Measurements from ENCODE around the gene SAMD7. TPM values are rescaled to one million over a fixed set of nuclear protein-coding genes. Genes with fewer than 3 reads are reported as not detected.
A peak's percentile ranks its signal among the peaks of the same experiment; 100 is the strongest.

SAMD7 gene
- total and polyA plus RNA-seq, 9 of the 15 experiments (the other 6 are each of a cell fraction or from before 2014, with no cell fraction given) = not detected

GRCh38 chr3:169965562-169966427 is 54.4 kb downstream of the SAMD7 start:
- ChIA-PET POLR2A (interaction anchor here (0.7 to 3.0 kb wide), 7 partner anchors 12 to 104 kb away, joined by 3 to 34 read pairs (median 4); no protein-coding TSS in a partner anchor), CTCF (ENCODE audit: low intra/inter-chr PET ratio) (interaction anchor here (1.1 to 1.4 kb wide), 2 partner anchors 102 to 103 kb away, joined by 3 to 5 read pairs; no protein-coding TSS in a partner anchor)
- H3K9me3 ChIP-seq (replicated peaks; ENCODE audit: control insufficient read depth, insufficient read depth, low read depth, low read length) = no peaks in the 10 kb centered on the region
- ATAC-seq (peak; percentile 54), FAIRE-seq (peak; percentile 72), DNase-seq (ENCODE audit: extremely low read depth in 1 of 4, low spot score in 3 of 4) (peak in 3 of 4 experiments; percentile 23 to 69 (median 52))
- peak overlapping the region; percentile 84 for H3K27ac ChIP-seq (ENCODE audit: extremely low read depth, low read depth, low read length)
- peaks cover 4 to 12% of the 10 kb centered on the region in 2 experiments; a peak in 4 of 5 replicates for H3K4me1 ChIP-seq (replicated peaks in 1 of 2; ENCODE audit: control insufficient read depth in 2 of 2, insufficient read depth in 2 of 2, low read length in 2 of 2)
- H3K36me3 ChIP-seq (ENCODE audit: control insufficient read depth, insufficient read depth, low read length) = peaks cover 17% of the 10 kb centered on the region; the same call in 2 of the 3 replicates
- H3K9me1 ChIP-seq (ENCODE audit: control insufficient read depth, insufficient read depth, low read length) = no peaks in the 10 kb centered on the region
- intact Hi-C loops (cut with micrococcal nuclease) = loop anchor here (1.0 to 5.0 kb wide), 4 partner anchors 21 to 203 kb away; no protein-coding TSS in a partner anchor
- no peaks in the 10 kb centered on the region for H3K27me3 ChIP-seq (ENCODE audit: control insufficient read depth in 2 of 2, insufficient read depth in 2 of 2, low read length in 2 of 2)
- peak overlapping the region; percentile 87 for H3K4me2 ChIP-seq (ENCODE audit: insufficient read depth, low read length)
- peaks cover 47% of the 10 kb centered on the region for H3K79me2 ChIP-seq (ENCODE audit: control insufficient read depth, insufficient read depth, low read length)
- WGBS (ENCODE audit: insufficient coverage, low coverage, missing lambda C conversion rate) = 26% methylated on average over 21 of the region's 21 CpGs
- peak overlapping the region; percentile 99 for H2AFZ ChIP-seq (ENCODE audit: low read depth, low read length)
- in situ Hi-C loops (cut with MboI) = loop anchor here (25.0 kb wide), 1 partner anchor 828 kb away; no protein-coding TSS in a partner anchor
- peak overlapping the region; percentile 69 for H3K4me3 ChIP-seq
- BruUV-seq (replicated peaks) = TSS peak; percentile 67
- peak overlapping the region; percentile 88 to 96; a peak in 3 of 4 replicates for H3K9ac ChIP-seq (ENCODE audit: insufficient read depth in 1 of 2, low read depth in 2 of 2, low read length in 2 of 2)
- peaks cover 6% of the 10 kb centered on the region; the same call in 1 of the 2 replicates for H4K20me1 ChIP-seq (replicated peaks; ENCODE audit: control insufficient read depth, insufficient read depth, low read length)
- no peak for TF ChIP-seq ELF2 (CRISPR knock-in tag; IDR thresholded peaks at IDR 0.05)
- no peak for TF ChIP-seq HEY1 (CRISPR knock-in tag; IDR thresholded peaks at IDR 0.05; ENCODE audit: borderline replicate concordance)
- no peak for TF ChIP-seq ZNF347 (CRISPR knock-in tag; IDR thresholded peaks at IDR 0.05; ENCODE audit: low read depth)
- TF ChIP-seq ARNT (IDR thresholded peaks at IDR 0.05) = peak in 1 of 2 experiments; percentile 49; a peak in 1 of 4 replicates
- TF ChIP-seq, protein P1, sequence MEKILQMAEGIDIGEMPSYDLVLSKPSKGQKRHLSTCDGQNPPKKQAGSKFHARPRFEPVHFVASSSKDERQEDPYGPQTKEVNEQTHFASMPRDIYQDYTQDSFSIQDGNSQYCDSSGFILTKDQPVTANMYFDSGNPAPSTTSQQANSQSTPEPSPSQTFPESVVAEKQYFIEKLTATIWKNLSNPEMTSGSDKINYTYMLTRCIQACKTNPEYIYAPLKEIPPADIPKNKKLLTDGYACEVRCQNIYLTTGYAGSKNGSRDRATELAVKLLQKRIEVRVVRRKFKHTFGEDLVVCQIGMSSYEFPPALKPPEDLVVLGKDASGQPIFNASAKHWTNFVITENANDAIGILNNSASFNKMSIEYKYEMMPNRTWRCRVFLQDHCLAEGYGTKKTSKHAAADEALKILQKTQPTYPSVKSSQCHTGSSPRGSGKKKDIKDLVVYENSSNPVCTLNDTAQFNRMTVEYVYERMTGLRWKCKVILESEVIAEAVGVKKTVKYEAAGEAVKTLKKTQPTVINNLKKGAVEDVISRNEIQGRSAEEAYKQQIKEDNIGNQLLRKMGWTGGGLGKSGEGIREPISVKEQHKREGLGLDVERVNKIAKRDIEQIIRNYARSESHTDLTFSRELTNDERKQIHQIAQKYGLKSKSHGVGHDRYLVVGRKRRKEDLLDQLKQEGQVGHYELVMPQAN (IDR thresholded peaks at IDR 0.05; ENCODE audit: borderline replicate concordance) = no peak
- TF ChIP-seq ETV1 (tag; conservative IDR thresholded peaks at IDR 0.05; ENCODE audit: low read depth) = 0 out of 2 replicates have a peak, but pooled peaks have one; percentile 18
- TF ChIP-seq FOS (IDR thresholded peaks at IDR 0.05; ENCODE audit: extremely low read depth, insufficient read length) = no peak
- no peak for TF ChIP-seq ZBTB8A (IDR thresholded peaks at IDR 0.05; ENCODE audit: partially characterized antibody)
- TF ChIP-seq PRPF4 (IDR thresholded peaks at IDR 0.05; ENCODE audit: insufficient read depth, low read depth, low read length, poor library complexity, severe bottlenecking) = no peak
- TF ChIP-seq SETDB1 (IDR thresholded peaks at IDR 0.05; ENCODE audit: low read length) = no peak
- no peak for TF ChIP-seq NFE2 (IDR thresholded peaks at IDR 0.05; ENCODE audit: low read depth)
- no peak for TF ChIP-seq NELFE (IDR thresholded peaks at IDR 0.05; ENCODE audit: insufficient read depth, insufficient read length)
- peak; percentile 83 for TF ChIP-seq ARID1B (IDR thresholded peaks at IDR 0.05)
- TF ChIP-seq PHB (CRISPR knock-in tag; IDR thresholded peaks at IDR 0.05) = no peak
- TF ChIP-seq ZBTB5 (IDR thresholded peaks at IDR 0.05) = no peak
- peak; percentile 86 for TF ChIP-seq MEIS2 (IDR thresholded peaks at IDR 0.05; ENCODE audit: partially characterized antibody)
- TF ChIP-seq GATAD2B (IDR thresholded peaks at IDR 0.05; ENCODE audit: borderline replicate concordance) = 0 out of 2 replicates have a peak, but pooled peaks have one; percentile 12
- no peak for TF ChIP-seq COPS2 (conservative IDR thresholded peaks at IDR 0.05)
- peak; percentile 79 for TF ChIP-seq CBFA2T3 (IDR thresholded peaks at IDR 0.05)

Data from K562 (cell line).